ENCODE measurements around the gene POLR2A. TPM values are rescaled to one million over a fixed set of nuclear protein-coding genes. Genes with fewer than 3 reads are reported as not detected.
"Not testable (repeated sequence)": the region's sequence is repeated elsewhere in the genome, so short reads cannot be mapped to it uniquely, and the experiment has no call there.

POLR2A gene
- total RNA-seq, 1 experiment from 2014 or later, result 341 TPM

GRCh38 chr17:7471729-7472128, 12.4 kb upstream of the POLR2A start:
- intact Hi-C loops (cut with micrococcal nuclease; ENCODE audit: unreplicated experiment), result no loop called here
- ChIA-PET CTCF (no interaction called here), POLR2A (ENCODE audit: low non-redundant PET) (no interaction called here)
- no peak for DNase-seq (ENCODE audit: low spot score)
- Histone ChIP-seq H3K9me3 (ENCODE audit: low read depth, low read length, poor library complexity, severe bottlenecking) (no peaks in the 10 kb centered on the region), H3K4me3 (ENCODE audit: low read depth, low read length, poor library complexity, severe bottlenecking) (no peak overlapping the region), H3K36me3 (ENCODE audit: insufficient read depth, low read length, poor library complexity, severe bottlenecking) (peaks cover 5% of the 10 kb centered on the region), H3K27ac (ENCODE audit: low read depth, low read length, poor library complexity, severe bottlenecking) (no peak overlapping the region), H3K4me1 (ENCODE audit: insufficient read depth, low read length, poor library complexity, severe bottlenecking) (peaks cover 2% of the 10 kb centered on the region), H3K27me3 (replicated peaks; ENCODE audit: insufficient read depth, low read depth, low read length, poor library complexity) (no peaks in the 10 kb centered on the region)
- TF ChIP-seq CTCF (conservative IDR thresholded peaks at IDR 0.05; ENCODE audit: low read depth, low read length) (no peak), EZH2 (IDR thresholded peaks at IDR 0.05; ENCODE audit: borderline replicate concordance, low read depth, low read length, poor library complexity, severe bottlenecking) (no peak)
- TSS peak; percentile 14 for BruUV-seq (replicated peaks)

DNA sequence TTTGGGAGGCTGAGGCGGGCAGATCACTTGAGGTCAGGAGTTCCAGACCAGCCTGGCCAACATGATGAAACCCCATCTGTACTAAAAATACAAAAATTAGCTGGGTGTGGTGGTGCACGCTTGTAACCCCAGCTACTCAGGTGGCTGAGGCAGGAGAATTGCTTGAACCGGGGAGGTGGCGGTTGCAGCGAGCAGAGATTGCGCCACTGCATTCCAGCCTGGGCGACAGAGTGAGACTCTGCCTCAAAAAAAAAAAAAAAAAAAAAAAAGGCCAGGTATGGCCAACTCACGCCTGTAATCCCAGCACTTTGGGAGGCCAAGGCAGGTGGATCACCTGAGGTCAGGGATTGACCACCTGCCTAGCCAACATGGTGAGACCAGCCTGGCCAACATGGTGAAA, 9.4 kb upstream of the POLR2A start:
- H3K27ac ChIP-seq (ENCODE audit: low read depth, low read length, poor library complexity, severe bottlenecking); DNase-seq (ENCODE audit: low spot score); H3K4me3 ChIP-seq (ENCODE audit: low read depth, low read length, poor library complexity, severe bottlenecking); H3K36me3 ChIP-seq (ENCODE audit: insufficient read depth, low read length, poor library complexity, severe bottlenecking); H3K9me3 ChIP-seq (ENCODE audit: low read depth, low read length, poor library complexity, severe bottlenecking); intact Hi-C loops (cut with micrococcal nuclease; ENCODE audit: unreplicated experiment); CTCF ChIA-PET; H3K27me3 ChIP-seq (replicated peaks; ENCODE audit: insufficient read depth, low read depth, low read length, poor library complexity); BruUV-seq (replicated peaks); POLR2A ChIA-PET (ENCODE audit: low non-redundant PET): not testable (repeated sequence)
- H3K4me1 ChIP-seq (ENCODE audit: insufficient read depth, low read length, poor library complexity, severe bottlenecking), result peaks cover 22% of the 10 kb centered on the region

DNA sequence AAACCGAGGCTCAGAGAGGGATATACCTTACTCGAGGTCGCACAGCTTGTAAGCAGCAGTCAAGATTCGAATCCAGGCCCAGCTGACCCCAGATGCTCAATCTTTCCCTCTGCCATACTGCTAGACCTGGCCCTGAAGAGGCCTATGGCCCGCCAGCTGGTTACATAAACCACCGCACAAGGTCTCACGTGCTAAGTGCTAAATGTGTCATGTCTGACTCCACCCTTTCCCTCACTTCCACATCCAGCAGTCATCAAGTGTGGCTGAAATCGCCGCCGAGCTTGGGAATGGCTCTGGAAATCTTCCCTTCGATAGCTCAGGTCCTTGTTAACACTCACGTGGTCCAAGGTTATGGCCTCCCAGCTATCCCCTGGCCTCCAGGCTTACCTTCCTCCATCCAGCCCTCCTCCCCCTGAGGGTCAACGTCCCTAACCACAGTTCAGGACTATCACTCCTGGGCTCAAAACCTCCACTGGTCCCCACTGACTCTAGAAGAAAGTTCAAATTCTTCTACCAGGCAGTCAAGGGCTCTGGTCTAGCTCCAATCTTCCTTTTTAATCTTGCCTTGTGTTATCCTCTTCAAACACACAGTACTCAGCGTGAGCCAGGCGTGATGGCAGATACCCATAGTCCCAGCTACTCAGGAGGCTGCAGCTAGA, 8.3 kb upstream of the POLR2A start:
- Histone ChIP-seq H3K4me1 (ENCODE audit: insufficient read depth, low read length, poor library complexity, severe bottlenecking) (peaks cover 29% of the 10 kb centered on the region), H3K4me3 (ENCODE audit: low read depth, low read length, poor library complexity, severe bottlenecking) (no peak overlapping the region), H3K36me3 (ENCODE audit: insufficient read depth, low read length, poor library complexity, severe bottlenecking) (no peaks in the 10 kb centered on the region), H3K9me3 (ENCODE audit: low read depth, low read length, poor library complexity, severe bottlenecking) (no peaks in the 10 kb centered on the region), H3K27me3 (replicated peaks; ENCODE audit: insufficient read depth, low read depth, low read length, poor library complexity) (no peaks in the 10 kb centered on the region), H3K27ac (ENCODE audit: low read depth, low read length, poor library complexity, severe bottlenecking) (no peak overlapping the region)
- intact Hi-C loops (cut with micrococcal nuclease; ENCODE audit: unreplicated experiment), result no loop called here
- TF ChIP-seq EZH2 (IDR thresholded peaks at IDR 0.05; ENCODE audit: borderline replicate concordance, low read depth, low read length, poor library complexity, severe bottlenecking), result no peak
- TF ChIP-seq CTCF (conservative IDR thresholded peaks at IDR 0.05; ENCODE audit: low read depth, low read length), result no peak
- BruUV-seq (replicated peaks), result no TSS peak
- ChIA-PET POLR2A (ENCODE audit: low non-redundant PET) (no interaction called here), CTCF (interaction anchor here (0.5 kb wide), 1 partner anchor 175 kb away, joined by 3 read pairs; the partner anchor contains the start of gene ATP1B2)
- DNase-seq (ENCODE audit: low spot score), result no peak

DNA sequence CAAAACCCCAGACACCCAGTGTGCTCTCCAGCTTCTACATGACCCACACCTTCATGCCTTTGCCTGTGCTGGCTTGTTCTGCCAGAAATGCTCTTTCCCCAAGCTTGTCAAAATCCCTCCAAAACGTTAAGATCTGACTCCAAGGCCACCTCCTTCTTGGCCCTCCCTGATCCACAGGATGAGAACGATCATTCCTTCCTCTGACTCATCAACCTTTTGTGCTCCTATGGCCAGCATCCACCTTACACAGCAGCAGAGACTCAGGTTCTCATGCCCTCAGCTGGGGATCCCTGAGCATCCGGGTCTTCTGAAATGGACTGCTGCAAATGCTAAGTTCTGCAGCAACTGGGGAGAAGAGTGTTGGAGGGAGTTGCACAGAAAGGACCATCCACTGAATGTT, 7.7 kb upstream of the POLR2A start:
- no peak overlapping the region for H3K27ac ChIP-seq (ENCODE audit: low read depth, low read length, poor library complexity, severe bottlenecking)
- CTCF ChIA-PET, result no interaction called here
- H3K4me3 ChIP-seq (ENCODE audit: low read depth, low read length, poor library complexity, severe bottlenecking), result no peak overlapping the region
- intact Hi-C loops (cut with micrococcal nuclease; ENCODE audit: unreplicated experiment), result no loop called here
- POLR2A ChIA-PET (ENCODE audit: low non-redundant PET), result no interaction called here
- BruUV-seq (replicated peaks), result no TSS peak
- H3K36me3 ChIP-seq (ENCODE audit: insufficient read depth, low read length, poor library complexity, severe bottlenecking), result no peaks in the 10 kb centered on the region
- TF ChIP-seq CTCF (conservative IDR thresholded peaks at IDR 0.05; ENCODE audit: low read depth, low read length), result no peak
- TF ChIP-seq EZH2 (IDR thresholded peaks at IDR 0.05; ENCODE audit: borderline replicate concordance, low read depth, low read length, poor library complexity, severe bottlenecking), result no peak
- peaks cover 29% of the 10 kb centered on the region for H3K4me1 ChIP-seq (ENCODE audit: insufficient read depth, low read length, poor library complexity, severe bottlenecking)
- no peak for DNase-seq (ENCODE audit: low spot score)
- no peaks in the 10 kb centered on the region for H3K27me3 ChIP-seq (replicated peaks; ENCODE audit: insufficient read depth, low read depth, low read length, poor library complexity)
- H3K9me3 ChIP-seq (ENCODE audit: low read depth, low read length, poor library complexity, severe bottlenecking), result no peaks in the 10 kb centered on the region

Measured in A673 (cell line).